ENCODE measurements around the gene OLIG1.

Gene OLIG1

DNA sequence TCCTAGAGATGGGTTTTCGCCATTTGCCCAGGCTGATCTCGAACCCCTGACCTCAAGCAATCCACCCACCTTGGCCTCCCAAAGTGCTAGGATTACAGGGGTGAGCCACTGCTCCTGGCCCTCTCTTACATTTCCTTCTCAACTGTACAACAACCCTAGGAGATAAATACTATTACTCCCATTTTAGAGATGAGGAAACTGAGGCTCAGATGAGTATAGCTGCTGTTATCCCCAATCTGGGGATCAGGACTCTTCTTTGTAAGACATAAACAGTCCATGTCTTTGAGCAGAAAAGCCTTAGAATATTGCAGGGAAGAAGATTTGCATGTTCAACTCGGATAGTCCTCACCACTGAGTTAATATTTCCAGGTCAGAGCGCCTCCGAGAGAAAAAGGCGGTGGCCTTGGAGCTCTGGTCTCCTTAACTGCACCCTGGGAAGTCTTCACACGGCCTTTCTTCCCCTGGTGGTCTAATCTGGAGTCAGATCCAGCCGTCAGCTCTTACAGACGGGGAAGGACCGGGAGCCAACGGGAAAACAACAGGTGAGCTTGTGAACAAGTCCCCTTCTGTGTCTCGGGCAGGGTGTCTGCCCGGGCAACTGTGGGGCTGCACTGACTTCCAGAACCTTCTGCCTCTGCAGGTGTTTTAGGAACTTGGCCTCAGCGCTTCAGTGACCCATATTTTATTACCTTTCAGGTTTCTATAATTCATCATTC lies 5.9 kb upstream of the OLIG1 start:
- DNase-seq (ENCODE audit: low spot score), result no peak

DNA sequence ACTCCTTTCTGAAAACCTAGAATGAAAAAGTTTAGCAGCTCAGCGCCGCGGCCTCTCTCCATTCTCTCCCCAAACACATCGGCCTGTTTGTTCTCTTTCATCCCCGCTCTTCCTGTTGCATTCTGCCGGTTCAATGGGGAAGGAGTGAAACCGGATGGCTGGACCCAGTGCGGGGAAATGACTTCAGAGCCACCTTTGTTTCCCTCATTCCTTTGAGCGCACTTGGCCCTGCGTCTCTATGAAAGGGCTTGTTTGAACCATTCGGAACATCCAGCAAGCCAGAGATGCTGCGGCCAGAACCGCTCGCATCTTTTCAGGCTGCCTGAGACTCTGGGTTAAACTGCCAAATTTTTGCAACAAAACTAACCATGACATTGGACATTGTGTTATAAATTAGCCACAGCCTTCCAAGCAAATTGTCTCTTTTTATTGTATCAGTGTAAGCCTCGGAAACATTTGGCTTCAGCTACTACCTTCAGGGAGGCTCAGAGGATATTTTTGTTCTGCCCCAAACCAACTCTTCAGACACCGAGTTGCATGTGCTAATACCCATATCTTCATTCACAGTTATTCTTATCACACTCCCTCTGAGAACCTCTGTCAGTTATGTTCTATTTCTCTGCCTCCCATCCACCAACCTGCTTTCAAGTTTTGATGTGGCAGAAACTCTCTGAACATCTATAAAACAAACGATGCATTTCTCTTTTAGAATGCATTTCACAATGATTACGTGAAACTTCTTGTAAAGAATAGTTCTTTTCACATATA lies 5.1 kb upstream of the OLIG1 start:
- DNase-seq (ENCODE audit: low spot score), result no peak

DNA sequence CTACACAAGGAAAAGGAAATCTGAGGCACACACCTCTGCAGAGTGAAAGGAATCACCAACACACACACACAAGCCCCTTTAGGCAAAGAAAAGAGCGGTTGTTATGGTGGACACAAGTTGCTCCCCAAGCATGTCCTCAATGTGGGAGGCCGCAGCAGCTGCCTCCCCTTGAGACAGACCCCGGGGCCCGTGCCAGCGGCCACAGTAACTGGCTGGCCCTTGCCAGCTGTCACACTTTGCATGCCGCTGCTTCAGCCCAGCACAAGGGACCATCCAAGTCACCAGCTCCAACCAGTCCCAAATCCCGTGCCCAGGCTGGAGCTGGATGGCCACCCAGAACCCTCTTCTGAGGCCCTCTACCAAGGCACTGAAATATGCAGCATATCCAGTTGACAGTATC lies 2.9 kb upstream of the OLIG1 start:
- DNase-seq (ENCODE audit: low spot score), result no peak

GRCh38 chr21:33067457-33067856 lies 2.5 kb upstream of the OLIG1 start:
- no peak for DNase-seq (ENCODE audit: low spot score)

DNA sequence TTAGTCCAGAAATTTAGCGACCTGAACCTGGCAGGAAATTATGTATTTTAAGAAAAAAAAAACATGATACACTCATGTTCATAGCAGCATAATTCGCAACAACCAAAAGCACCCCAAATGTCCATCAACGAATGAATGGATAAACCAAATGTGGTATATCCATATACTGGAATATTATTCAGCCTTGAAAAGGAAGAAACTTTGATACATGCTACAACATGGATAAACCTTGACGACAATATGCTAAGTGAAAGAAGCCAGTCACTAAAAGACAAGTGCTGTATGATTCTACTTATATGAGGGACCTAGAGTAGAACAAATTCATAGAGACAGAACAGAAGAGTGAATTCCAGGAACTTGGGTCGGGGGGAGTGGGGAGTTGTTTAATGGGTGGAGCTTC lies 698 bp upstream of the OLIG1 start:
- DNase-seq (ENCODE audit: low spot score), result no peak

DNA sequence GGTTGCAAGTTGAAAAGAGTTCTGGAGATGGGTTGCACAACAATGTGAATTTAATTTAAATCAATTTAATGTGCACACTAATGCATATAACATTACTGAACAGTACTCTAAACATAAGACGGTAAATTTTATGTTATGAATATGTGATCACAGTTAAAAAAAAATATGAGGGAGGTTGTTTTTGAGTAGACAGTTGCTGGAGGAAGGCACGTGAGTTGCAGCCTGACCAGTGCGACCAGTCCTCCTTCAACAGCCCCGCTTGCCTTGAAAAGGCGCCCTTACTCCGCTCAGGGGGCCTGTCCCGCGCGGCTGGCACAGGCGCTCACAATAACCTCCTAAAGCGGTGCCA lies 322 bp upstream of the OLIG1 start:
- no peak for DNase-seq (ENCODE audit: low spot score)

GRCh38 chr21:33070744-33070997 lies 730 bp downstream of the OLIG1 start:
- DNase-seq (ENCODE audit: low spot score), result no peak

GRCh38 chr21:33070998-33071769 lies 1.2 kb downstream of the OLIG1 start:
- DNase-seq (ENCODE audit: low spot score), result no peak

DNA sequence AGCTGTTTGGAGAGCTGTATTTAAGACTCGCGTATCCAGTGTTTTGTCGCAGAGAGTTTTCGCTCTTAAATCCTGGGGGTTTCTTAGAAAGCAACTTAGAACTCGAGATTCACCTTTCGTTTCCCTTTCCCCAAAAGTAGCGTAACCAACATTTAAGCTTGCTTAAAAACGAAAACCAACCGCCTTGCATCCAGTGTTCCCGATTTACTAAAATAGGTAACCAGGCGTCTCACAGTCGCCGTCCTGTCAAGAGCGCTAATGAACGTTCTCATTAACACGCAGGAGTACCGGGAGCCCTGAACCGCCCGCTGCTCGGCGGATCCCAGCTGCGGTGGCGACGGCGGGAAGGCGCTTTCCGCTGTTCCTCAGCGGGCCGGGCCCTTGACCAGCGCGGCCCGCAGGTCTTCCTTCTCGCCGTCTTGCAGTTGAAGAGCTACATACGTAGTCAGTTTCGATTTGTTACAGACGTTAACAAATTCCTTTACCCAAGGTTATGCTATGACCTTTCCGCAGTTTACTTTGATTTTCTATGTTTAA lies 1.9 kb downstream of the OLIG1 start:
- no peak for DNase-seq (ENCODE audit: low spot score)

GRCh38 chr21:33073636-33074035 lies 3.7 kb downstream of the OLIG1 start:
- no peak for DNase-seq (ENCODE audit: low spot score)

DNA sequence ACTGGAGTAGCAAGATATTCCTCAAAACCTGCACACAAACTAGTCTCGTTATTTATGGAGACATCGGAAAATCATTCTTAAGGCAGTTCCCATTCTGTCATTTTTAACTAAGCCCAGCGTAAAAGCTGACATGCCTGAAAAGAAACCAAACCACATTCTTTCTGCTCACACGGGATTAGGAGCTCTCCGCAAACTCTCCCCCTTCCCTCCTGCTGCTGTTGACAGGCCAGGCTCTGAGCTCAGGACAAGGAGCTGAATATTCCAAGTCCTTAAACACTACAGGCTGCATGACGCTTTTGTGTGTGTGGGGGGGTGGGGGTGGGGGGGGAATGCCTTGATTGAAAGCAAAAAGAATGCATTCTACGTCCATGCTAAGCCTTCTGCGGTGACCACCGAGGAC lies 5.2 kb downstream of the OLIG1 start:
- DNase-seq (ENCODE audit: low spot score), result peak; percentile 17

DNA sequence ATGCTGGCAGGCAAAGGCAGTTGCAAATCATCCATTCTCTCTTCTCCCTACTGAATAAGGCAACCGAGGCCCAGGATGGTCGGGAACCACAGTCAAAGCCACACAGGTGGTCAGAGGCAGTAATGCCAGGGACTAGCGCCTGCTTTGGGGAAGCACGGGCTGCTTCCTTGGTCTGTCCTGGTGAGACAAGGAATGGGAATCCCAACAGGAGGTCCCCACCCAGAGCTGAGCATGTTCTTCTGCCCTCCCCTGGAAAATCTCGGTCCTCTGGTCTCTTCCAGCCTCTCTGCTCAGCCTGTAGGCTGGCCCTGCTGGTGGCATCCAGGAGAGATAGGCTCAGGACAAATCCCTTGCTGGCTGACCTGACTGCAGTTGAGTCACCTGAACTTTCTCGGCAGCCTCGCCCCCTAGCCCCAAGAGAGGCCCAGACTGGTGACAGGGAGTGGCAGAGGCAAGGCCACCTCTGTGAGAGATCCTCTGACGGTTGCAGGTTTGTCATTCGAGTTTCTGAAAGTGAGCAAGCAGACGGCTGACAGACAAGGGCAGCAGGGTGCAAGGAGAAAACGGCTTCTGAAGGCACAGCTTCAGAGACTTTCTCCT lies 5.8 kb downstream of the OLIG1 start:
- DNase-seq (ENCODE audit: low spot score), result no peak

GRCh38 chr21:33076600-33077329 lies 6.8 kb downstream of the OLIG1 start:
- no peak for DNase-seq (ENCODE audit: low spot score)

GRCh38 chr21:33078907-33079582 lies 9.1 kb downstream of the OLIG1 start:
- peak; percentile 71 for DNase-seq (ENCODE audit: low spot score)

GRCh38 chr21:33080376-33080775 lies 10.4 kb downstream of the OLIG1 start:
- no peak for DNase-seq (ENCODE audit: low spot score)

DNA sequence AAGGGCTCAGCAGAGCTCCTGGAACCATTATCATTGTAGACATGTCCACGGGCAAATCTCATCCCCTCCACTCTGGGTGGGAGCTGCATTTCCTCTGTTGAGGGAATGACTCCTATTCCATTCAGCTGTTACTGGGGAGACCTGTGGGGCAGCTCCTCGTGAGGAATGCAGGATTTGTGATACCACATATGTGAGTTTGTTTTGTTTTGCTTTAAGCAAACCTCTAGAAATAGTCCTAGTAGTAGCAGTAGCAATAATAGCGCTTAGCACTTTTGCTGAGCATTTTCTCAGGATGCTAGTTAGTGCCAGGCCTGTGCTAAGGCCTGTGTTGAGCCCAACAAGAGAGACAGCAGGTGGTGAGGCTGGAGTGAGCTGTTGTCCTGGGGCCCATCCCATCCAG lies 10.8 kb downstream of the OLIG1 start:
- DNase-seq (ENCODE audit: low spot score), result no peak

DNA sequence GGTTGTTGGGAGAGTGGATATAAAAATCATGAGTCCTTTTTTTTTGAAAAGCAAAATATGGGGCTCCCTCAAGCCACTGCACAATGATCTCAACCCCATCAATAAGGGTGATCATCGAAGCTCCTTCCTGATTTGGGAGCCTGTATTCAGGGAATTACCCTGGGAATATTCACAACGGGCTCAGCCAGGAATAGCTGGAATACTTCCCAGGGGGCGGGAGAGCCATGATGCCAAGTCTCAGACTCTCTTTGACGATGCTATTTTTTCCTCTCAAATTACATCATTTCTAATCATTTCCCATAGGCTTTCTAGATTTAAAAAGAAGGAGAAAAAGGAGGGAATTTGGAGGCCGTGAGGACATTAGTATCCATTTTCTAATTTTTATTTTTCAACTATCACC lies 18.4 kb downstream of the OLIG1 start:
- DNase-seq (ENCODE audit: low spot score), result no peak

DNA sequence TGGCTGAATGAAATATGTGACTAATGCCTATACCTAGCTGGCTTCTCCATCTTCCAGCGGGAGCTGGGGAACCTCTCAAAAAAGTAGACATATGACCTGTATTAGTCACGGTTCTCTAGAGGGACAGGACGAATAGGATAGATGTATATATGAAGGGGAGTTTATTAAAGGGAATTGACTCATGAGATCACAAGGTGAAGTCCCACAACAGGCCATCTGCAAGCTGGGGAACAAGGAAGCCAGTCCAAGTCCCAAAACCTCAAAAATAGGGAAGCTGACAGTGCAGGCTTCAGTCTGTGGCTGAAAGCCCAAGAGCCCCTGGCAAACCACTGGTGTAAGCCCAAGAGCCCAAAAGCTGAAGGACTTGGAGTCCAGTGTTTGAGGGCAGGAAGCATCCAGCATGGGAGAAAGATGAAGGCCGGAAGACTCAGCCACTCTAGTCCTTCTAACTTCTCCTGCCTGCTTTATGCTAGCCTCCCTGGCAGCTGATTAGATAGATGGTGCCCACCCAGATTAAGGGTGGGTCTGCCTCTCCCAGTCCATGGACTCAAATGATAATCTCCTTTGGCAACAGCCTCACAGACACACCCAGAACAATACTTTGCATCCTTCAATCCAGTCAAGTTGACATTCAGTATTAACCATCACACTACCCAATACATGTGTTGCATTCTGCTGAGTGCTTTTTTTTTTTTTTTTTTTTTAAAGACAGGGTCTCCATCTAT lies 19.6 kb downstream of the OLIG1 start:
- no peak for DNase-seq (ENCODE audit: low spot score)

DNA sequence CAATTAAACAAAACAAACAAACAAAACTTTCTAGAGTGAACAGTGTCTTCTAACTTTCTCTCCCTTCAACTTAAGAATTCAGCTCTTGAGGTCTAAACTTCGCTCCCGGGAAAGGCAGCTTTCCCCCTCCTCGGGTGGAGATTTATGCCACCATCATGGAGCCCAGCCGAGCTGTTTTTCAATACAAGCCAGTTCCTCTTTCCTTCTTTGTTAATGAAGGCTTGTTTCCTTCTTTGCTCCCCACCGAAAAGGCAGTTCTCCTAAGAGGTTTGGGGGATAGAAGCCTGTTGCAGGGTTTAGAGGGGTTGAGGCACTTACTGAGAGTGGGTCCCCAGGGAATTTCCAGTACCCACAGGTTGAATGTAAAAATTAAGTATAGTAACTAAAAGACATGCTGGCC lies 26.5 kb downstream of the OLIG1 start:
- DNase-seq (ENCODE audit: low spot score), result no peak

DNA sequence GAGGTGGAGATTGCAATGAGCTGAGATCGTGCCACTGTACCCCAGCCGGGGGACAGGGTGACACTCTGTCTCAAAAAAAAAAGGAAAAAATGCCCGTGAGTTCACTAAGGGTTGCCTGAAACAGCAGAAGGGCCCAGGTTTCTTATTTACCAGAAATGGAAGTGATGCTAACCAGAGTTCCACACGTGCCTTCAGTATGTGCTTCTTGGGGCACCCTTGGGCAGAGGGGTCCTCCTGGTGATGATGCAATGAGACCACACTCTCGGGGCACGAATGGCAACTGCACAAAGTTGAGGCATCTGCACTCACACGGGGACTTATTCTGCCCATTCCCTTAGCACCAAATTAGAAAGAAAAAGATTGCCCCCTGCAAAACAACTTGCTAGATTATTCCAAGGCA lies 29.2 kb downstream of the OLIG1 start:
- no peak for DNase-seq (ENCODE audit: low spot score)

Data from AG08395 (cell line).